Loucy (cell line): ENCODE data around the gene CYP4Z1.
A peak's percentile ranks its signal among the peaks of the same experiment; 100 is the strongest.

Experiments used
- H2AFZ ChIP-seq: fragments of 200-600 bp; sonication (generic); 2 replicates; pipeline ENCODE4 v1.6.0; 2016; ENCODE audit warnings: antibody characterized with exemption, mild to moderate bottlenecking, low read length, moderate library complexity
- H3F3A ChIP-seq: fragments of 200-600 bp; 2 replicates; pipeline ENCODE4 v1.6.0; 2016; ENCODE audit warnings: antibody characterized with exemption, low read depth, mild to moderate bottlenecking
- H3K27me3 ChIP-seq: fragments of 200-600 bp; sonication (generic); 2 replicates; pipeline ENCODE4 v1.6.1; 2014; ENCODE audit warnings: low read length, mild to moderate bottlenecking; ENCODE audit not compliant: insufficient read depth, poor library complexity, severe bottlenecking
- H3K36me3 ChIP-seq: fragments of 200-600 bp; sonication (generic); 2 replicates; pipeline ENCODE4 v1.6.1; 2016; ENCODE audit warnings: low read length; ENCODE audit not compliant: insufficient read depth
- H3K4me1 ChIP-seq: fragments of 200-600 bp; sonication (generic); 2 replicates; pipeline ENCODE4 v1.5.1; 2014; ENCODE audit warnings: low read length, mild to moderate bottlenecking; ENCODE audit not compliant: insufficient read depth, poor library complexity, severe bottlenecking
- H3K4me2 ChIP-seq: fragments of 200-600 bp; sonication (generic); 2 replicates; pipeline ENCODE4 v1.6.0; 2014; ENCODE audit warnings: antibody characterized with exemption, low read length, low read depth, mild to moderate bottlenecking; ENCODE audit not compliant: poor library complexity, severe bottlenecking
- H3K4me3 ChIP-seq: fragments of 200-600 bp; sonication (generic); 2 replicates; pipeline ENCODE4 v1.5.1; 2014; ENCODE audit warnings: low read length, mild to moderate bottlenecking, mixed read lengths; ENCODE audit not compliant: poor library complexity, severe bottlenecking
- H3K79me2 ChIP-seq: fragments of 200-600 bp; sonication (generic); 2 replicates; pipeline ENCODE4 v1.6.1; 2014; ENCODE audit warnings: low read length; ENCODE audit not compliant: insufficient read depth
- H3K9ac ChIP-seq: fragments of 200-600 bp; sonication (generic); 2 replicates; pipeline ENCODE4 v1.6.0; 2014; ENCODE audit warnings: mild to moderate bottlenecking, low read depth, low read length, moderate library complexity; ENCODE audit not compliant: poor library complexity, severe bottlenecking
- H3K9me2 ChIP-seq: fragments of 200-600 bp; sonication (generic); replicated peaks from 2 replicates; pipeline ENCODE4 v1.6.1; 2016; ENCODE audit warnings: low read depth, low read length, mixed read lengths
- H3K9me3 ChIP-seq: fragments of 200-600 bp; sonication (generic); 2 replicates; pipeline ENCODE4 v1.6.1; 2014; ENCODE audit warnings: mild to moderate bottlenecking, antibody characterized with exemption, low read length, low read depth; ENCODE audit not compliant: insufficient read depth
- H4K20me1 ChIP-seq: fragments of 200-600 bp; sonication (generic); 2 replicates; pipeline ENCODE4 v1.6.0; 2014; ENCODE audit warnings: antibody characterized with exemption, low read length, mild to moderate bottlenecking; ENCODE audit not compliant: insufficient read depth, poor library complexity, severe bottlenecking
- EZH2phosphoT487 ChIP-seq: fragments of 200-600 bp; IDR thresholded peaks from 2 replicates; pipeline ENCODE4 v1.6.1; 2018; ENCODE audit warnings: antibody characterized with exemption, mild to moderate bottlenecking, moderate library complexity, borderline replicate concordance
- TF ChIP-seq, protein P1 (sequence below): fragments of 200-600 bp; sonication (generic); conservative IDR thresholded peaks from 2 replicates; pipeline ENCODE4 v1.5.1; 2014; ENCODE audit warnings: mild to moderate bottlenecking, antibody characterized with exemption, low read length

CYP4Z1 gene

DNA sequence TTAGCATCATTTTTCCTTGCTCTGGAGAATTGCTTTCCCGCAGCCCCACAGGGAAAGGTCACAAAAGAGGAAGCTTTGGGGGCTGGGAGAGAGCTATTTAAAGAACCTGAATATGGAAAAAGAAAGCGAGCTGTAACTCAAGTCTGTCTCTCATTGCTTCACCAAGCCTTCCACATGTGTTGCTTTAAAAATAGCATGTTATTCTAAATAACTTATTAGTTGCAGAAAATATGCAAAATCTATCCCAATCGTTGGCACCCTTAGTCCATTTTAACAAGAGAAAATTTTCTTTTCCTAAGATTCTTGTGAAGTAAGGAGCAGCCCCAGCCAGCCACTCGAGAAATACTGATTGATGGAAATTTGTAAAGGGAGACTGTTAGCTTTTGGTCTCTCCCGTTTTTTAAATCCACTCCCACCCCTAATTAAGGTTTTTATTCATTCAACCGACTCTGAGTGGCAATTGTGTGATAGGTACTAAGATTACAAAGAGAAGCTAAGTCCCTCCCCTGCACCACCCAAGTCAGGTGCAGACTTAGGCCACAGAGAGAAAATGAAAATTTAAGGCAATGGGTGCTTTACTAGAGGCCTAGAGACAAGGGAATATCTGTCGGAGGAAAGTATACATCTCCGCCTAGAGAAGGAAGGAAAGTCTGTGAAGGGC lies 42.8 kb upstream of the CYP4Z1 start:
- Histone ChIP-seq H3K4me3 (no peak overlapping the region), H3K9ac (no peak overlapping the region), H3K4me1 (no peaks in the 10 kb centered on the region), H3K79me2 (no peaks in the 10 kb centered on the region), H3K36me3 (no peaks in the 10 kb centered on the region), H2AFZ (no peak overlapping the region), H3K4me2 (no peak overlapping the region), H3F3A (no peaks in the 10 kb centered on the region), H3K27me3 (no peaks in the 10 kb centered on the region), H3K9me3 (no peaks in the 10 kb centered on the region), H3K9me2 (no peaks in the 10 kb centered on the region), H4K20me1 (no peaks in the 10 kb centered on the region)
- TF ChIP-seq, protein P1, sequence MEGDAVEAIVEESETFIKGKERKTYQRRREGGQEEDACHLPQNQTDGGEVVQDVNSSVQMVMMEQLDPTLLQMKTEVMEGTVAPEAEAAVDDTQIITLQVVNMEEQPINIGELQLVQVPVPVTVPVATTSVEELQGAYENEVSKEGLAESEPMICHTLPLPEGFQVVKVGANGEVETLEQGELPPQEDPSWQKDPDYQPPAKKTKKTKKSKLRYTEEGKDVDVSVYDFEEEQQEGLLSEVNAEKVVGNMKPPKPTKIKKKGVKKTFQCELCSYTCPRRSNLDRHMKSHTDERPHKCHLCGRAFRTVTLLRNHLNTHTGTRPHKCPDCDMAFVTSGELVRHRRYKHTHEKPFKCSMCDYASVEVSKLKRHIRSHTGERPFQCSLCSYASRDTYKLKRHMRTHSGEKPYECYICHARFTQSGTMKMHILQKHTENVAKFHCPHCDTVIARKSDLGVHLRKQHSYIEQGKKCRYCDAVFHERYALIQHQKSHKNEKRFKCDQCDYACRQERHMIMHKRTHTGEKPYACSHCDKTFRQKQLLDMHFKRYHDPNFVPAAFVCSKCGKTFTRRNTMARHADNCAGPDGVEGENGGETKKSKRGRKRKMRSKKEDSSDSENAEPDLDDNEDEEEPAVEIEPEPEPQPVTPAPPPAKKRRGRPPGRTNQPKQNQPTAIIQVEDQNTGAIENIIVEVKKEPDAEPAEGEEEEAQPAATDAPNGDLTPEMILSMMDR = no peak
- TF ChIP-seq EZH2phosphoT487 = no peak

DNA sequence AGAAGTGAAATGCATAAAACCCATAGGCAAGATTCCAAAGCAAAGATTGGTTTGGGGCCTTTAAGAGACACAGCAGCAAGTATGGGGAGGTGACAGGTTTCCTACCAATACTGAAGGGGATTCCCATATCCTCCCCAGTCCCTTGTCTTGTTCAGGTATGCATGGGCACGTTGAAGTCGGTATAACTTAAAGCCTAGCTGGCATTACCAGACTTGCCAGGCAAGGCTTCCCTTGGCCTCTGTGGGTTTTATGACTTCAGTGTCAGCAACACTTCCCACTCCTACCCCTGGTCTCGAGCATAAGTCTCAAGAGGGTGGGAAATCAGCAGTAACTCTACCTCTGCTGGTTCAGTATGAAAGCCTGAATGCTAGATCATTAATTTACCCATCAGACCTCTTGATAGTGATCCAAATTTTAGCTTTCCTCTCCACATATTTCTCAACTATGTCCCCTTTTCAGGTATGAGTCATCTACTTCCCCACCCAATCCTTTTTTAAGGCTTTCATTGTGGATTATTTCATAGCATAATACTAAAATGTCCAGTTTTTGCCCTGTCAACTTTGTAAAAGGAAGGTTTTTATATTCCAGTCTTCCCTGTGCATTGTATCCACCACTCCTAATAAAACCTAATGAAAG lies 36.7 kb upstream of the CYP4Z1 start:
- Histone ChIP-seq H3K4me2 (no peak overlapping the region), H3K36me3 (no peaks in the 10 kb centered on the region), H3K9ac (no peak overlapping the region), H4K20me1 (no peaks in the 10 kb centered on the region), H3K79me2 (no peaks in the 10 kb centered on the region), H3K27me3 (no peaks in the 10 kb centered on the region), H3K4me1 (no peaks in the 10 kb centered on the region), H3F3A (no peaks in the 10 kb centered on the region), H3K4me3 (no peak overlapping the region), H3K9me3 (no peaks in the 10 kb centered on the region), H2AFZ (no peak overlapping the region), H3K9me2 (no peaks in the 10 kb centered on the region)
- TF ChIP-seq, protein P1 = no peak
- TF ChIP-seq EZH2phosphoT487 = no peak

DNA sequence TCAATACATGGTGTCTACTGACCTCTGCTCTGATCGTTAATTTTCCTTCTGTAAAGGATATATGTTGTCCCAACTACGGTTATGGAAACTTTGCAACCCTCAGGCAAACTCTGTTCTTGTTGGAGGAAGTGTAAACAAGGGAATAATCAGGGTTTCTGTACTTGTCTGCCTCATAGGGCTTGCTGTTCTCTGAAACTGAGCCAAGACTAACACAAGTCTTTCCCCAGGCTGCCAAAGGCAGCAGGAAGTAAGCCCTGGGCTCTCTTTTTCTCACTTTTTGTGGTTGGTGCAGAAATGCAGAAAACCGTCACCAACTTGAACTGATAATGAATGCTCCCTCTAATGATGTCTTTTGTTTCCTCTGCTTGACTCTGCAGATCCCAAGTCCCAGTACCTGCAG lies 36.0 kb upstream of the CYP4Z1 start:
- Histone ChIP-seq H3K27me3 (no peaks in the 10 kb centered on the region), H3K9ac (no peak overlapping the region), H3K79me2 (no peaks in the 10 kb centered on the region), H3K9me3 (no peaks in the 10 kb centered on the region), H4K20me1 (no peaks in the 10 kb centered on the region), H3K9me2 (no peaks in the 10 kb centered on the region), H3F3A (no peaks in the 10 kb centered on the region), H3K36me3 (no peaks in the 10 kb centered on the region), H3K4me3 (no peak overlapping the region), H3K4me2 (no peak overlapping the region), H3K4me1 (no peaks in the 10 kb centered on the region), H2AFZ (0 out of 2 replicates have a peak overlapping the region, but pooled peaks have one; percentile 0)
- TF ChIP-seq, protein P1 = no peak
- TF ChIP-seq EZH2phosphoT487 = no peak
